GM12878 (cell line): Measurements from ENCODE around the gene MRPL2. TPM values are rescaled to one million over a fixed set of nuclear protein-coding genes. Genes with fewer than 3 reads are reported as not detected.

ENCODE experiments used
- ATAC-seq: fragments of 200-7000 bp; cut with Tn5 transposase; 3 replicates; pipeline ENCODE4 v1.9.1; 2020; ENCODE audit warnings: mild to moderate bottlenecking, moderate library complexity
- BruUV-seq: library from RNA; stranded (reverse); fragments of 400-500 nt; replicated peaks from 2 replicates; lab custom pipeline; 2021; lab: Mats Ljungman, UMichigan
- CTCF ChIA-PET: fragments of 300-600 bp; sonication (Branson Sonifier 250); formaldehyde crosslinking; extraction: SDS; loops from one replicate; lab custom pipeline; 2021; ENCODE audit warnings: inconsistent platforms; lab: Yijun Ruan, JAX
- POLR2A ChIA-PET: fragments of 350-600 bp; formaldehyde crosslinking; extraction: SDS; loops from one replicate; lab custom pipeline; 2021; ENCODE audit warnings: inconsistent platforms; lab: Charles Lee
- RAD21 ChIA-PET: fragments of 300-600 bp; sonication (Branson Sonifier 250); formaldehyde crosslinking; loops from one replicate; lab custom pipeline; 2023; ENCODE audit warnings: antibody characterized with exemption; ENCODE audit not compliant: unreplicated experiment; lab: Charles Lee
- SMC1A ChIA-PET: fragments of 300-600 bp; sonication (Branson Sonifier 250); formaldehyde crosslinking; loops from one replicate; lab custom pipeline; 2023; ENCODE audit not compliant: unreplicated experiment, uncharacterized antibody; lab: Charles Lee
- DNase-seq: peaks from one replicate; pipeline ENCODE4 v3.0.0-alpha.2; 2011; ENCODE audit warnings: low read depth, low spot score
- FAIRE-seq: peaks from 3 replicates; lab custom pipeline; 2011; peaks lifted over from hg19 to GRCh38; lab: Jason Lieb, UNC
- H2AFZ ChIP-seq: 2 replicates; pipeline ENCODE4 v1.6.0; 2011; ENCODE audit warnings: low read depth, low read length, control low read depth; ENCODE audit not compliant: control insufficient read depth
- H3K27ac ChIP-seq: 2 replicates; pipeline ENCODE4 v1.5.1; 2011; ENCODE audit warnings: control low read depth; ENCODE audit not compliant: control insufficient read depth, insufficient read depth
- H3K27me3 ChIP-seq, 2 experiments: replicated peaks in 1 of 2; 2 replicates each; pipeline versions ENCODE4 v1.6.0 to v1.6.1; 2011; ENCODE audit warnings: low read length in 1 of 2; ENCODE audit not compliant: control insufficient read depth in 2 of 2, insufficient read depth in 2 of 2
- H3K36me3 ChIP-seq, 2 experiments: 2 replicates each; pipeline ENCODE4 v1.5.1; 2011; ENCODE audit warnings: low read length in 1 of 2; ENCODE audit not compliant: control insufficient read depth in 2 of 2, insufficient read depth in 2 of 2
- H3K4me1 ChIP-seq: 2 replicates; pipeline ENCODE4 v1.6.1; 2011; ENCODE audit warnings: mild to moderate bottlenecking, low read length, moderate library complexity, mixed read lengths; ENCODE audit not compliant: control insufficient read depth, insufficient read depth
- H3K4me2 ChIP-seq: 2 replicates; pipeline ENCODE4 v1.6.0; 2011; ENCODE audit warnings: control low read depth; ENCODE audit not compliant: control insufficient read depth, insufficient read depth
- H3K4me3 ChIP-seq: fragments of 200-600 bp; sonication (generic); 2 replicates; pipeline ENCODE4 v1.5.1; 2016
- H3K79me2 ChIP-seq: 2 replicates; pipeline ENCODE4 v1.6.0; 2011; ENCODE audit warnings: low read length; ENCODE audit not compliant: control insufficient read depth, insufficient read depth
- H3K9ac ChIP-seq: 2 replicates; pipeline ENCODE4 v1.8.0; 2011; ENCODE audit warnings: low read length, control low read depth, mixed read lengths; ENCODE audit not compliant: control insufficient read depth, insufficient read depth
- H3K9me3 ChIP-seq: replicated peaks from 3 replicates; pipeline ENCODE4 v1.5.1; 2011; ENCODE audit warnings: mild to moderate bottlenecking, low read length; ENCODE audit not compliant: control insufficient read depth, insufficient read depth
- H4K20me1 ChIP-seq: 2 replicates; pipeline ENCODE4 v1.6.0; 2011; ENCODE audit not compliant: control insufficient read depth, insufficient read depth
- IKZF2 ChIP-seq, 2 experiments: fragments of 450-650 bp; IDR thresholded peaks; 2 replicates each; pipeline ENCODE4 v1.6.1; 2017; ENCODE audit warnings: mild to moderate bottlenecking in 2 of 2, moderate library complexity in 2 of 2
- JUND ChIP-seq: IDR thresholded peaks from 2 replicates; pipeline ENCODE4 v1.6.1; 2012; ENCODE audit warnings: low read depth, mild to moderate bottlenecking, low read length, improper control_type of control experiment, moderate library complexity
- LARP7 ChIP-seq: fragments of 450-650 bp; IDR thresholded peaks from 2 replicates; pipeline ENCODE4 v1.6.1; 2017; ENCODE audit warnings: mild to moderate bottlenecking
- MEF2B ChIP-seq: fragments of 450-650 bp; IDR thresholded peaks from 2 replicates; pipeline ENCODE4 v1.6.1; 2018; ENCODE audit warnings: mild to moderate bottlenecking, moderate library complexity; ENCODE audit not compliant: partially characterized antibody, poor library complexity, severe bottlenecking
- MYC ChIP-seq: IDR thresholded peaks from 2 replicates; pipeline ENCODE4 v1.6.1; 2011; ENCODE audit warnings: mild to moderate bottlenecking, low read length, moderate library complexity, inconsistent platforms; ENCODE audit not compliant: insufficient read depth, insufficient replicate concordance, insufficient read length, severe bottlenecking
- NFYA ChIP-seq: IDR thresholded peaks from 2 replicates; pipeline ENCODE4 v1.6.1; 2011; ENCODE audit warnings: low read depth, mild to moderate bottlenecking, low read length, improper control_type of control experiment, borderline replicate concordance
- NR2F1 ChIP-seq: fragments of 450-650 bp; conservative IDR thresholded peaks from 2 replicates; pipeline ENCODE4 v1.6.1; 2017; ENCODE audit warnings: mild to moderate bottlenecking
- POLR2A ChIP-seq: IDR thresholded peaks from 2 replicates; pipeline ENCODE4 v1.6.1; 2011; ENCODE audit warnings: low read depth, mild to moderate bottlenecking, low read length
- SP1 ChIP-seq: IDR thresholded peaks from one replicate; pipeline ENCODE4 v1.6.1; 2011; ENCODE audit warnings: low read depth, low read length
- TARDBP ChIP-seq: IDR thresholded peaks from 2 replicates; pipeline ENCODE4 v1.6.1; 2016; ENCODE audit warnings: borderline replicate concordance
- YY1 ChIP-seq: IDR thresholded peaks from 2 replicates; pipeline ENCODE4 v1.6.1; 2011; ENCODE audit warnings: low read depth, mild to moderate bottlenecking, low read length
- WGBS: methylation state at CpG from one replicate; pipeline ENCODE4 v1.1.6; 2016; ENCODE audit warnings: low lambda C conversion rate; ENCODE audit not compliant: insufficient replicate concordance, insufficient coverage; ENCODE audit errors: missing lambda C conversion rate; 5-methylcytosine and 5-hydroxymethylcytosine counted together
- in situ Hi-C: fragments of 300-500 bp; cut with MboI; formaldehyde crosslinking; loops from 9 replicates; pipeline ENCODE4 v1.14.3; 2018; ENCODE audit warnings: mixed read lengths
- intact Hi-C: fragments of 100-400 bp; cut with micrococcal nuclease; formaldehyde crosslinking; loops from one replicate; pipeline ENCODE4 v1.14.2; 2022; ENCODE audit not compliant: unreplicated experiment
- polyA plus RNA-seq, 11 experiments: library from polyadenylated mRNA; depleted of rRNA in 4 of 11; unstranded in 6 of 11; stranded (reverse) in 5 of 11; fragments of >200 nt; fragmentation: Nextera tagmentation in 4 of 11; fragmentation: Illumina TruSeq in 1 of 11; extraction: Ambion mirVana in 4 of 11; extraction: Trizol in 1 of 11; gene quantifications; 1 replicate in 1 of 11; 2 replicates in 10 of 11; pipeline versions ENCODE4 v1.2.1 to v1.2.3, GENCODE V29; 2011 to 2016; ENCODE audit warnings: inconsistent platforms in 2 of 11, missing spikeins in 2 of 11, low read depth in 1 of 11
- total RNA-seq, 4 experiments: library from RNA; depleted of rRNA in 3 of 4; stranded (reverse); fragments of >200 nt in 3 of 4; fragmentation: Illumina TruSeq in 1 of 4; extraction: Trizol in 1 of 4; gene quantifications; 2 replicates each; pipeline versions ENCODE4 v1.2.1 to v1.2.3, GENCODE V29; 2013 to 2021
- TF ChIP-seq, protein P1 (sequence below): fragments of 450-650 bp; IDR thresholded peaks from 2 replicates; pipeline ENCODE4 v1.6.1; 2017; ENCODE audit warnings: mild to moderate bottlenecking

Gene MRPL2
- total and polyA plus RNA-seq, 10 of the 15 experiments (the other 5 are each of a cell fraction or from before 2014, with no cell fraction given) = 29.7 to 125 (median 50.2) TPM

DNA sequence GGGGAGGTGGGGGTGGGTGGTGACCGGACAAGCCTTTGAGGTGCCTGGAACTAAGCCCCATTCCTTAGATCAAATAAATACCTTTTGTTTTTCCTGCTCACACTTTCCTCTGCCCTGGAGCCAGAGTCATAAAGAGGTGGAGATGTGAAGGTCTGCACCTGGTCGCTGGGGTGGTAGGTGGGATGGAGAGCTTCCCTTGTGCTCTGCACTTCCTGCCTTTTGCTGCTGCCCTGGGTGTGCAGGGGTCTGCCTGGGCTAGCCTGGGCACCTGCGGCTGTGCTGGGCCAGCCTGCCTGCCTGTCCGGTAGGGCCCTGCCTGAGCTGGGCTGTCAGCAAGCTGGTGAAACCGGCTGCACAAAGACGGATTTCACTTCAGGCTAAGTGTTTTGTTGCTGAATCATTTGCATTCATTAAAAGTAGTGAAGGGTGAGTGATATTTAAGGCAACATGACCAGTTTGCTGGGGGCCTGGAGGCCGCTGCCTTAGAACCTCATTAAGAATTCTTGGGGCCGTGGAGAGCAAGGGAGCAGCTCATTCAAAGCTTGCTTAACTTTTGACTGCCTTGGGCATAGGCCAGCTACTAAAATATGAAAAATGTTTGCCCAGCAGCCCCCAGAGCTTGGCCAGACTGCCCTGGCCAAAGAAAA is 37.3 kb upstream of the MRPL2 start:
- no TSS peak for BruUV-seq
- Histone ChIP-seq H3K36me3 (no peaks in the 10 kb centered on the region), H3K4me3 (peak overlapping the region; percentile 9; the same call in 1 of the 2 replicates), H2AFZ (peak overlapping the region; percentile 83), H3K4me1 (peaks cover 19% of the 10 kb centered on the region), H3K27me3 (no peaks in the 10 kb centered on the region), H3K9ac (peak overlapping the region; percentile 53), H3K27ac (peak overlapping the region; percentile 57), H3K4me2 (peak overlapping the region; percentile 51), H4K20me1 (no peaks in the 10 kb centered on the region), H3K79me2 (no peaks in the 10 kb centered on the region), H3K9me3 (no peaks in the 10 kb centered on the region)
- in situ Hi-C loops = no loop called here
- intact Hi-C loops = no loop called here
- ChIA-PET RAD21 (interaction anchor here (1.0 to 3.1 kb wide), 6 partner anchors 10 to 196 kb away, joined by 3 to 12 read pairs (median 4); partner anchors contain the start of genes KLC4 and MRPL2), POLR2A (interaction anchor here (0.5 to 3.2 kb wide), 9 partner anchors 10 to 904 kb away, joined by 3 to 12 read pairs (median 3); no protein-coding TSS in a partner anchor), CTCF (interaction anchor here (0.6 to 2.2 kb wide), 7 partner anchors 12 to 311 kb away, joined by 3 to 9 read pairs (median 3); no protein-coding TSS in a partner anchor), SMC1A (interaction anchor here (1.0 to 3.2 kb wide), 7 partner anchors 10 to 47 kb away, joined by 3 to 20 read pairs (median 3); partner anchors contain the start of gene CUL7)
- peak; percentile 72 for ATAC-seq
- no peak for DNase-seq
- no peak for FAIRE-seq
- TF ChIP-seq SP1 (no peak), POLR2A (peak; percentile 81)
- 50% methylated on average over 8 of the region's 8 CpGs for WGBS

DNA sequence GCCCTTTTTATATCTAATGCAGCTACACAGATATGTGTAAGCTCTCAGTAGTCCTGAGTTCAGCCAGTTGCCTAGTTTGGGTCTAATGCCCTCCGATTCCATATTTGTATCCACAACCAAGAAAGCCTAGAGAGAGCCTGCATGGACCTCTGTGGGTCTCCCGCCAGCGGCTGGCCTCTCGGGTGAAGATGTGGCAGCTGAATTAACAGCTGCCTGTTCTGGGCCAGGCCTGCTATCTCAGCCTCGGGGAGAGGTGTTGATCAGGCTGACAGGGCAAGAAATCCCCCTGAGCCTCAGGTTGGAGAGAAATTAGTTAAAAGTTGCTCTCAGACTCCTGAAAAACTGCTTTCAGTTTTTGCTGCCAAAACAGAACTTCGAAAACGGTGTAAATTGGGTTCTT is 36.7 kb upstream of the MRPL2 start:
- SMC1A ChIA-PET = interaction anchor here (1.0 to 3.2 kb wide), 4 partner anchors 9 to 48 kb away, joined by 3 to 20 read pairs (median 4); partner anchors contain the start of gene CUL7
- no peak for DNase-seq
- RAD21 ChIA-PET = interaction anchor here (1.0 to 3.1 kb wide), 4 partner anchors 9 to 48 kb away, joined by 3 to 12 read pairs (median 5); partner anchors contain the start of genes KLC4 and MRPL2
- Histone ChIP-seq H3K4me3 (peak overlapping the region; percentile 9; the same call in 1 of the 2 replicates), H4K20me1 (no peaks in the 10 kb centered on the region), H3K9ac (peak overlapping the region; percentile 53), H2AFZ (peak overlapping the region; percentile 83), H3K9me3 (no peaks in the 10 kb centered on the region), H3K4me2 (peak overlapping the region; percentile 51), H3K27ac (peak overlapping the region; percentile 57), H3K36me3 (no peaks in the 10 kb centered on the region), H3K79me2 (no peaks in the 10 kb centered on the region), H3K4me1 (peaks cover 19% of the 10 kb centered on the region), H3K27me3 (no peaks in the 10 kb centered on the region)
- no peak for FAIRE-seq
- TF ChIP-seq YY1 (no peak), TARDBP (no peak), JUND (no peak), IKZF2 (IDR thresholded peaks at IDR 0.05) (peak; percentile 31 to 43; a peak in 2 of 4 replicates), MEF2B (peak; percentile 9), LARP7 (0 out of 2 replicates have a peak, but pooled peaks have one; percentile 24), MYC (no peak), NFYA (no peak), NR2F1 (peak; percentile 77)
- TF ChIP-seq, protein P1, sequence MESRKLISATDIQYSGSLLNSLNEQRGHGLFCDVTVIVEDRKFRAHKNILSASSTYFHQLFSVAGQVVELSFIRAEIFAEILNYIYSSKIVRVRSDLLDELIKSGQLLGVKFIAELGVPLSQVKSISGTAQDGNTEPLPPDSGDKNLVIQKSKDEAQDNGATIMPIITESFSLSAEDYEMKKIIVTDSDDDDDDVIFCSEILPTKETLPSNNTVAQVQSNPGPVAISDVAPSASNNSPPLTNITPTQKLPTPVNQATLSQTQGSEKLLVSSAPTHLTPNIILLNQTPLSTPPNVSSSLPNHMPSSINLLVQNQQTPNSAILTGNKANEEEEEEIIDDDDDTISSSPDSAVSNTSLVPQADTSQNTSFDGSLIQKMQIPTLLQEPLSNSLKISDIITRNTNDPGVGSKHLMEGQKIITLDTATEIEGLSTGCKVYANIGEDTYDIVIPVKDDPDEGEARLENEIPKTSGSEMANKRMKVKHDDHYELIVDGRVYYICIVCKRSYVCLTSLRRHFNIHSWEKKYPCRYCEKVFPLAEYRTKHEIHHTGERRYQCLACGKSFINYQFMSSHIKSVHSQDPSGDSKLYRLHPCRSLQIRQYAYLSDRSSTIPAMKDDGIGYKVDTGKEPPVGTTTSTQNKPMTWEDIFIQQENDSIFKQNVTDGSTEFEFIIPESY = peak; percentile 99
- intact Hi-C loops = no loop called here
- in situ Hi-C loops = no loop called here
- no TSS peak for BruUV-seq
- 14% methylated on average over 7 of the region's 7 CpGs for WGBS
- peak; percentile 77 for ATAC-seq
- POLR2A ChIA-PET = interaction anchor here (0.6 to 3.2 kb wide), 6 partner anchors 9 to 904 kb away, joined by 3 to 12 read pairs (median 4); no protein-coding TSS in a partner anchor
- CTCF ChIA-PET = interaction anchor here (0.6 to 2.2 kb wide), 5 partner anchors 33 to 312 kb away, joined by 3 to 9 read pairs (median 3); no protein-coding TSS in a partner anchor
